Tibial nerve (tissue), 3 donors: ENCODE results near the gene SUPT20HL1.

Experiments
- POLR2A ChIP-seq, 2 donors: fragments of 450-650 bp; IDR thresholded peaks; one replicate each; pipeline ENCODE4 v1.6.1; 2017; ENCODE audit warnings: antibody characterized with exemption in 2 of 2, mild to moderate bottlenecking in 2 of 2, moderate library complexity in 2 of 2
- TF ChIP-seq, protein P1 (sequence below), 5 experiments: fragments of 200-600 bp in 3 of 5; fragments of 450-650 bp in 2 of 5; sonication (generic) in 3 of 5; IDR thresholded peaks; one replicate each; pipeline ENCODE4 v1.5.1; 2016 to 2019; ENCODE audit warnings: antibody characterized with exemption in 5 of 5, mild to moderate bottlenecking in 3 of 5, moderate library complexity in 2 of 5

DNA sequence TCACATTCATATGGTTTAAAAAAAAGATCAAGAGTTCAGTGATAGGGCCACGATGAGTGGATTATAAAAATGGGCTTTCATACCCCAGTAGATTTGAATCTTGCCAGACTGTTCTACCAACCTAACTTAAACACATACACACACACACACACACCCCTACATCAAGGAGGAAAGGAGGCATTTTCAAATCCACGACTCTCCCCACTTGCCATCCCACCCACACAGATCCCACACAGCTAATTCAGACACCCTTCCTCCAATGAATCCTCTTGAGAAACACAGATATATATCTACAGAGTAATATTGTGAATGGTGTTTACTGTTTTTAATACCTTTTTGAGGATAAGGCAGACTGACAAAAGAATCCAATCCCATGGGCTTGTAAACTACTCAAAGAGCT lies 16.8 kb downstream of the SUPT20HL1 start:
- TF ChIP-seq POLR2A (IDR thresholded peaks at IDR 0.05), result no peak
- TF ChIP-seq, protein P1, sequence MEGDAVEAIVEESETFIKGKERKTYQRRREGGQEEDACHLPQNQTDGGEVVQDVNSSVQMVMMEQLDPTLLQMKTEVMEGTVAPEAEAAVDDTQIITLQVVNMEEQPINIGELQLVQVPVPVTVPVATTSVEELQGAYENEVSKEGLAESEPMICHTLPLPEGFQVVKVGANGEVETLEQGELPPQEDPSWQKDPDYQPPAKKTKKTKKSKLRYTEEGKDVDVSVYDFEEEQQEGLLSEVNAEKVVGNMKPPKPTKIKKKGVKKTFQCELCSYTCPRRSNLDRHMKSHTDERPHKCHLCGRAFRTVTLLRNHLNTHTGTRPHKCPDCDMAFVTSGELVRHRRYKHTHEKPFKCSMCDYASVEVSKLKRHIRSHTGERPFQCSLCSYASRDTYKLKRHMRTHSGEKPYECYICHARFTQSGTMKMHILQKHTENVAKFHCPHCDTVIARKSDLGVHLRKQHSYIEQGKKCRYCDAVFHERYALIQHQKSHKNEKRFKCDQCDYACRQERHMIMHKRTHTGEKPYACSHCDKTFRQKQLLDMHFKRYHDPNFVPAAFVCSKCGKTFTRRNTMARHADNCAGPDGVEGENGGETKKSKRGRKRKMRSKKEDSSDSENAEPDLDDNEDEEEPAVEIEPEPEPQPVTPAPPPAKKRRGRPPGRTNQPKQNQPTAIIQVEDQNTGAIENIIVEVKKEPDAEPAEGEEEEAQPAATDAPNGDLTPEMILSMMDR (IDR thresholded peaks at IDR 0.05), result no peak
